KMS-11 (cell line): ENCODE data around the gene OR5AL1.

Experiments
- H2AFZ ChIP-seq: fragments of 200-600 bp; sonication (generic); 2 replicates; pipeline ENCODE4 v1.6.1; 2016; ENCODE audit warnings: antibody characterized with exemption, mixed run types, low read depth
- H3K27ac ChIP-seq: fragments of 200-600 bp; sonication (generic); 2 replicates; pipeline ENCODE4 v1.6.1; 2016; ENCODE audit warnings: mild to moderate bottlenecking, mixed run types
- H3K27me3 ChIP-seq: fragments of 200-600 bp; sonication (generic); 2 replicates; pipeline ENCODE4 v1.6.1; 2017; ENCODE audit warnings: mild to moderate bottlenecking, low read depth, mixed run types, moderate library complexity; ENCODE audit not compliant: insufficient read depth
- H3K36me3 ChIP-seq: fragments of 200-600 bp; sonication (generic); 2 replicates; pipeline ENCODE4 v1.6.1; 2017; ENCODE audit warnings: mild to moderate bottlenecking, mixed run types; ENCODE audit not compliant: insufficient read depth
- H3K4me1 ChIP-seq: fragments of 200-600 bp; sonication (generic); 2 replicates; pipeline ENCODE4 v1.6.1; 2016; ENCODE audit warnings: mild to moderate bottlenecking, low read depth, mixed run types; ENCODE audit not compliant: poor library complexity, severe bottlenecking
- H3K4me2 ChIP-seq: fragments of 200-600 bp; sonication (generic); 2 replicates; pipeline ENCODE4 v1.7.0; 2016; ENCODE audit warnings: mild to moderate bottlenecking, mixed run types
- H3K4me3 ChIP-seq: fragments of 200-600 bp; sonication (generic); IDR thresholded peaks from 2 replicates; pipeline ENCODE4 v1.6.1; 2017; ENCODE audit warnings: low read depth, low read length, mixed read lengths; ENCODE audit not compliant: insufficient read depth
- H3K79me2 ChIP-seq: fragments of 200-600 bp; sonication (generic); 2 replicates; pipeline ENCODE4 v1.6.1; 2016; ENCODE audit warnings: low read depth, mixed run types; ENCODE audit not compliant: insufficient read depth
- H3K9ac ChIP-seq: fragments of 200-600 bp; sonication (generic); 2 replicates; pipeline ENCODE4 v1.6.1; 2016; ENCODE audit warnings: mild to moderate bottlenecking, mixed run types
- H4K20me1 ChIP-seq: fragments of 200-600 bp; sonication (generic); 2 replicates; pipeline ENCODE4 v1.6.1; 2016; ENCODE audit warnings: mild to moderate bottlenecking, mixed run types; ENCODE audit not compliant: insufficient read depth
- TF ChIP-seq, protein P1 (sequence below): fragments of 200-600 bp; sonication (generic); conservative IDR thresholded peaks from 2 replicates; pipeline ENCODE4 v1.6.1; 2017; ENCODE audit warnings: low read depth, mild to moderate bottlenecking, antibody characterized with exemption, low read length, moderate library complexity, mixed read lengths

Gene OR5AL1

DNA sequence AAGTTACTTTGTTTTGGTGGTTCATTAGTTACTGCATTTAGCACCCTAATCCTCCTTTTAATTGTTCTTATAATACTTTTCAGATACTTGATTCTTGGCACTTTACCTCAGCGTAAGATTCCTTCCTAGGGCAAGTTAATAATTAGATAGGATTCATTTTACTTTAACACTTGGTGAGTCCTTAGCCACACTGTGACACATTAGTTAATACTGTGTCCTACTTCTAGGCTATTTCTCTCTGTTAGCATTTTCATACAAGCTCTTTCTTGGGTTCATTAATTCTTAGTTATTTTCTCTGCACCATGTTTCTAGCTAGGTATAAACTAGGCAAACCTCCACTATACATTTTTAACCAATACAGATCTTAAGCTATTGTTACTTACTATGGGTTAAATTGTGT lies 44.6 kb downstream of the OR5AL1 start:
- TF ChIP-seq, protein P1, sequence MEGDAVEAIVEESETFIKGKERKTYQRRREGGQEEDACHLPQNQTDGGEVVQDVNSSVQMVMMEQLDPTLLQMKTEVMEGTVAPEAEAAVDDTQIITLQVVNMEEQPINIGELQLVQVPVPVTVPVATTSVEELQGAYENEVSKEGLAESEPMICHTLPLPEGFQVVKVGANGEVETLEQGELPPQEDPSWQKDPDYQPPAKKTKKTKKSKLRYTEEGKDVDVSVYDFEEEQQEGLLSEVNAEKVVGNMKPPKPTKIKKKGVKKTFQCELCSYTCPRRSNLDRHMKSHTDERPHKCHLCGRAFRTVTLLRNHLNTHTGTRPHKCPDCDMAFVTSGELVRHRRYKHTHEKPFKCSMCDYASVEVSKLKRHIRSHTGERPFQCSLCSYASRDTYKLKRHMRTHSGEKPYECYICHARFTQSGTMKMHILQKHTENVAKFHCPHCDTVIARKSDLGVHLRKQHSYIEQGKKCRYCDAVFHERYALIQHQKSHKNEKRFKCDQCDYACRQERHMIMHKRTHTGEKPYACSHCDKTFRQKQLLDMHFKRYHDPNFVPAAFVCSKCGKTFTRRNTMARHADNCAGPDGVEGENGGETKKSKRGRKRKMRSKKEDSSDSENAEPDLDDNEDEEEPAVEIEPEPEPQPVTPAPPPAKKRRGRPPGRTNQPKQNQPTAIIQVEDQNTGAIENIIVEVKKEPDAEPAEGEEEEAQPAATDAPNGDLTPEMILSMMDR, result no peak
- no peaks in the 10 kb centered on the region for H3K4me1 ChIP-seq

More for the DNA sequence above, 44.6 kb downstream of the OR5AL1 start:
- H2AFZ ChIP-seq, result no peak overlapping the region
- H3K36me3 ChIP-seq, result no peaks in the 10 kb centered on the region
- H3K79me2 ChIP-seq, result no peaks in the 10 kb centered on the region
- H4K20me1 ChIP-seq, result no peaks in the 10 kb centered on the region
- H3K9ac ChIP-seq, result no peak overlapping the region
- no peak overlapping the region for H3K4me3 ChIP-seq
- H3K27me3 ChIP-seq, result no peaks in the 10 kb centered on the region
- no peak overlapping the region for H3K27ac ChIP-seq
- no peak overlapping the region for H3K4me2 ChIP-seq
